HG03442 (cell line): ENCODE results near the gene MUC5B.
"Not testable (repeated sequence)": the region's sequence is repeated elsewhere in the genome, so short reads cannot be mapped to it uniquely, and the experiment has no call there.

ENCODE experiments used
- ATAC-seq: cut with Tn5 transposase; IDR thresholded peaks from one replicate; pipeline ENCODE4 v1.9.1; 2021; ENCODE audit warnings: mild to moderate bottlenecking, moderate library complexity; ENCODE audit not compliant: unreplicated experiment

The MUC5B gene

DNA sequence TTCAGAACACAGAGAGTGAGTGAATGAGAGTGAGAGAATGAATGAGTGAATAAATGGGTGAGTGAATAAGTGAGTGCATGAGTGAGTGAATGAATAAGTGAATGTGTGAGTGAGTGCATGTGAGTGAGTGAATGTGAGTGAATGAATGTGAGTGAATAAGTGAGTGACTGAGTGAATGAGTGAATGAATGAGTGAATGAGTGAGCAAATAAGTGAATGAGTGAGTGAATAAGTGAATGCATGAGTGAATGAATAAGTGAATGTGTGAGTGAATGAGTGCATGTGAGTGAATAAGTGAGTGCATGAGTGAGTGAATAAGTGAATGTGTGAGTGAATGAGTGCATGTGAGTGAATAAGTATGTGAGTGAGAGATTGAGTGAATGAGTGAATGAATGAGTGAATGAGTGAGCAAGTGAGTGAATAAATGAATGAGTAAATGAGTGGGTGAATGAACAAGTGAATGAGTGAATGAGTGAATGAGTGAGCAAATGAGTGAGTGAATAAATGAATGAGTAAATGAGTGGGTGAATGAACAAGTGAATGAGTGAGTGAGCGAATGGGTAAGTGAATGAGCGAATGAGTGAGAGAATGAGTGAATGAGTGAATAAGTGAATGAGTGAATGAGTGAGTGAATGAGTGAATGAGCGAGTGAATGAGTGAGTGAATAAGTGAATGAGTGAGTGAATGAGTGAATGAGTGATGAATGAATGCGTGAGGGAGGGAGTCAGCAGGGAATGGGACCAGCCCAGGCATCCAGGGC is 21.3 kb upstream of the MUC5B start:
- no peak for ATAC-seq

DNA sequence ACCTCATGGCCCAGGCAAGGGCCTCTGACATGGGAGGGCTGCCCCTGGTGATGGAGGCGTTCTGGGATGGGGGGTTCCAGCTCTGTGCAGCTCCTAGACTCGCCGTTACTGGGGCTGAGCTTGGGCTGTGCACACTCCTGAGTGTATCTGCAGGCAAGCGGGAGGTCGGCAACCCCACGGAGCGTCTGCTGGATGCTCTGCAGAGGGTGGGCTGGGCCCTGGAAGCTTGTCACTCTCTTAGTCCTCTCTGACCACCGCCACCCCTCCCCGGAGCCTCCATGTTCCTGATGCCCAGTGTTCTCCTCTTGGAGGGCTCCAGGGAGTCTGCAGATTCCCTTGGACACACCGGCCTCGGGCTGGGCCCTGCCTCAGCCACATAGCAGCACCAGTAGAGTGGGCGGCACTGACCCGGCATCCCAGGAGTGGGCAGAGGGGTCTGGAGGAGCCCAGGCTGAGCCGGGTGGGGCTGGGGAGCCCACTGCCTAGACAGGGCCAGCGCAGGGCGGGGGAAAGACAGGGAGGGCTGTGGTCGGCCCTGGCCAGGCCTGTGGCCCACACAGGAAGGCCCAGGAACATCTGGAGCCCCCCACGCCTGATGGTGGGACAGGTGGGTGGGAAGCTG is 20.6 kb upstream of the MUC5B start:
- no peak for ATAC-seq

DNA sequence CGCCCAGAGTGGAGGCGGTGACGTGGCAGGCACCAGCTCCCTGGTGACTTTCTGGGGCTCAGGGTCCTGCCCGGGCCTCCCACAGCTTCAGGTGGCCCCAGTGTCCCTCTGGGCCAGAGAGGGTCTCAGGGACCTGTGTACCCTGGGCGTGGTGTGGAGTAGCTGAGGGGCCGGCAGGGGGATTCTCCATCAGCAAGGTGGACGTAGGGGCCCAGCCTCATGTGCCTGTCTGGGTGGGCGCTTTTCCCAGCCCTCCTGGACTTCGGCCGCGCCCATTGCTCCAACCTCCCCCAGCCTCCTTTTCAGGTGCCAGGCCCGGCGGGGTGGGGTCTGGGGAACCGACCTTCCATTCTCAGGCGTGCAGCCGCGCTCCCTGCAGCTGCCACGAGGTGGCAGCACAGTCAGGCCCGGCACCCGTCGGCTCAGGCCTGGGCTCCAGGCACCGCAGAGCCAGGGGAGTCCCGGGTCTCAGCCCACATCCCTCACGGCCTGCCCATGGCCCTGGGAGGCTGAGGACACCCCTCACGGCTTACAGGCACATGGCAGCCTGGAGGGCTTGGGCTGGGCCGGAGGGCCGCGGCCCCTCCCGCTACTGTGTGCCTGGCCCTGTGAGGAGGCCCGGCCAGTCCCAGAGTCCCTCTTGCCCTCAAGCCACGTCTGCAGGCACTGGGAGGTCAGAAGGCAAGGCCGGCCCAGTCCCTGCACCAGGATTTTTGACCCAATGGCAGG is 19.9 kb upstream of the MUC5B start:
- no peak for ATAC-seq

DNA sequence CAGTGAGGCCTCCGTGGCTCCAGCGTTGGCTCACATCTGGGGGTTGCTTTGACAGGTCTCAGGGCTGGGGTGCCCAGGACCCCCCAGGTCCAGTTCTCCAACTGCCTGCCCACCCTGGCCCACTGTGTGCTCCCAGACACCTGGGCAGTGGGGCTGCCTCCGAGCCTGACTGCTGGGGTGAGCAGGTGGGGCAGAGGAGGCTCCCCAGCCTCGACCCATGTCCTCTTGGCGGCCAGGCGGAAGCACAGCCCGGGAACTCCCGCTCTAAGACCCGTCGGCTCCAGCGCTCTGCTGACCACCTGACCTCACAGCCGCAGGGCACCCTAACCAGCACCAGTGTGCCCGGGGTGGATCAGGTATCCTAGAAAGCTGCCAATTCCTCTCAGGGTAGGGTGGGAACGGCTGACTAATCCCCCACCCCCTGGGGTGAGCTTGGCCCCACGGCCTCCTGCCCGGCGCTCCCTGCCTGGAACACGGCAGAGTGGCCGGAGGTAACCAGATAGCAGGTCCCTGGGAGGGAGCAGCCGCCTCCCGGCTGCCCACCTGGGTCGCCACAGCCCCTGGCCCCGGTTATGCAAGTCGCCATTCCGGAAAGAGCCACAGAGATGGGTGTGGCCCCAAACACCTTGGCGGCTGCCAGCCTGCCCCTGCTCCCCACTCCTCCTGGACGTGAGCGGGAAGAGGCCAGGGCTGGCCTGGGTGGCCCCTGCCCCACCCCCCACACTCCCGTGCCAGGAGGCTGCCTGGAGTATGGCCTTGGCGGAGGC is 19.2 kb upstream of the MUC5B start:
- no peak for ATAC-seq

DNA sequence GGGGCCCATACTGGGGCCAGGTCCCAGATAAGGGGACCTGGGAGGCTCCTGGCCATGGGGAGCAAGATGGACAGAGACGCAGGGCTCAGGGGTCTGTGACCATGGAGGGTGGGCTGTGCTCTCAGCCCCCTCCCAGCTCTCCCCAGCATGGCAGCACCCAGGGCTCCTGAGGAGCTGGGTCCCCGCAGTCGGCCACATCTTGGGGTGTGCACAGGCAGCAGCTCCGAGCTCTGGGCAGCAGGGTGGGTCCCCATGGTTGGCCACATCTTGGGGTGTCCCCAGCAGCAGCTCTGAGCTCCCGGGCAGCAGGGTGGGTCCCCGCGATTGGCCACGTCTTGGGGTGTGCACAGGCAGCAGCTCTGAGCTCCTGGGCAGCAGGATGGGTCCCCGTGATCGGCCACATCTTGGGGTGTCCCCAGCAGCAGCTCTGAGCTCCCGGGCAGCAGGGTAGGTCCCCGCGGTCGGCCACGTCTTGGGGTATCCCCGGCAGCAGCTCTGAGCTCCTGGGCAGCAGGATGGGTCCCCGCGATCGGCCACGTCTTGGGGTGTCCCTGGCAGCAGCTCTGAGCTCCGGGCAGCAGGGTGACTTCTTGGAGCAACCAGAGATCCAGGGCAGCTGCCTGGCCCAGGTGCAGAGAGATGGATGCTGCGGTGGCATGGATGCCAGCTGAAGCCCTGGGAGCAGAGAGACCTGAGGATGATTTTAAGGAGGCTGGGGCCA is 18.3 kb upstream of the MUC5B start:
- ATAC-seq: no peak

DNA sequence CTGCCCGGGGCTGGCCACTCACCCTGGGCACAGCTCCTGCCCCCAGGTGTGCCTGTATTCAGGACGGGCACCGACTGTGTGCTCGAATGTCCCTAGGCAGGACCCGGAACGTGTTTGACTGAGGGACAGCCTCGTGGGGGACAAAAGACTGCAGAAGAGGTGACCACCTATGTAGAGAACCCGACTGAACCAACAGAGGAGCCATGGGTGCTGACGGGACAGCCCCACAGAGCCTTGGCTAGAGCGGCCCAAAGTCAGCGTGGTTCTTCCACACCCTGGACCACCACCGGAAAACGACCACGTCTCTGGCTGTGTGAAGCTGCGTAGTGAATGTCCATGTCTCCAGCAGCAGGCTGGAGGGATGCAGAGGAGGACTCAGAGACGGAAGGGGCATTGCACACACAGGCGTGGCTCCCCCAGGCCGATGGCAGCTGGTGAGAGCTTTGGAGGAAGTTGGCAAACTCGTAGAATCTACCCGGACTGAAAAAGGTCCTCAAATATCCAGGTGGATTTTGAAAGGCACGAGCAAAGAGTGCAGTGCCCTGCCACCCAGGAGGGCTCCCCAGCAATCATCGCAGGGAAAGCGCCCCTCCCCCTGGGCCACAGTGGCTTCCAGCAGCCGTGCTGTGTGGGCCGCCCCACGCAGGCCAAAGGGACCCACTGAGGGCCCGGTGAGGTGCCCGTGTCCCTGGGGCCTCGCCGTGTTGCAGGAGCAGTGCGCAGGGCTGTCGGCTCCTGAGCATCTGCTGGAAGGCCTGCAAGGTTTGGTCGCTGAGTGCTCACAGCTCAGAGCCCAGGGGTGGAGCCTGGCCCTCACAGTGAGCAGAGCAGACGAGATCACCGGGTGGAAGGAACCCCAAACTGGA is 17.5 kb upstream of the MUC5B start:
- no peak for ATAC-seq

DNA sequence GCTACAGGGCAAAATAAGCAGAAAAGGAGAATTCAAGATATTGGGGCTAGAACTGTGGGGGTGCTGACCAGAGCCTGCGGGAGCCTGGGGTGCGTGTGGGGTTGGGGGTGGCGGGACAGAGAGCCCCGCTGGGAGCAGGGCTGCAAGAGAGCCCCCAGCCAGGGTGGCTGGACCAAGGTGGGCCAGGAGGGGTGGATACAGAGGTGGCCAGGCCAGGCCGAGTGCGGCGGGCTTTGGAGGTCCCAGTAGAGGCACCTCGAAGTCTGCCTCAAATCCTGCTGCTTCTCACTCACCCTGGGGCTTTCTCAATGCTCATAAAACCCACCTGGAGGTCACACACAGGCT is 16.9 kb upstream of the MUC5B start:
- no peak for ATAC-seq

DNA sequence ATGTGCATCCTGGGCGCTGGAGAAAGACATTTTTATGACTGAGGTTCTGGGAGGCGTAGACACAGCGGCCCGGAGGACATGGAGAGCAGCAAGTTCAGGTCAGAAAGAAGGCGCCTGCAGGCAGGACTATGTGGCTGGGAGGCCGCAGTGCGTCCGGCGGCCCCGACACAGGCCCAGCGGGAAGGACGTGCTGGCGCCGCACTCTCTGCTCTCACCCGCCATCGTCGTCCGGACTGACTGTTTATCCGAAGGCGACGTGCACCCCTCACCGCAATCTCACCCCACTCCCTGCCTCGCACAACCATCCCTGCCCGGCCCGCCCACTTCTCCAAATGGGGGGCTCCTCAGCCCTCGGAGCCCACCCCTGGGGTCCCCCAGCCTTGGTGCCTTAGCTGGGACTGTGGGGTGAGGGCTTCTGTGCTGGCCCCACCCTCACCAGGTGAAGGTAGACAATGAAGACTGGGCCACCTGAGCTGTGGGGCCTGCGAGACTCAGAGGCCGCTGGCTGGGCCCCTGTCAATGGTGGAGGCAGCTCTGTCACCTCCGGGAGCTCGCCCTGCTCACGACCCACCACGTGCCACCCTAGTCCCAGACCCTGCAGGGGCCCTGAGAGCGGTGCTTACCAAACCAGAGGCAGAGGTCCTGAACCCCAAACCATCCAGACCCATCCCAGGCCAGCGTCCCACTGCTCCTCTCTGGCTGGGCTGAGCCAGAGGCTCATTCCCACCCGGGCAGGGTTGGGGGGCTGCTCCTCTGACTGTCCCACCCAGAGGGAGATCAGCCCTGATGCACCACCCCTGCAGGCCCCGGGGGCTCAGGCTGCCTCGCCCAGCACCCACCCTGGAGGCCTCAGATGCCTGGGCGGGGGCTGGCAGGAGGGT is 16.2 kb upstream of the MUC5B start:
- no peak for ATAC-seq

DNA sequence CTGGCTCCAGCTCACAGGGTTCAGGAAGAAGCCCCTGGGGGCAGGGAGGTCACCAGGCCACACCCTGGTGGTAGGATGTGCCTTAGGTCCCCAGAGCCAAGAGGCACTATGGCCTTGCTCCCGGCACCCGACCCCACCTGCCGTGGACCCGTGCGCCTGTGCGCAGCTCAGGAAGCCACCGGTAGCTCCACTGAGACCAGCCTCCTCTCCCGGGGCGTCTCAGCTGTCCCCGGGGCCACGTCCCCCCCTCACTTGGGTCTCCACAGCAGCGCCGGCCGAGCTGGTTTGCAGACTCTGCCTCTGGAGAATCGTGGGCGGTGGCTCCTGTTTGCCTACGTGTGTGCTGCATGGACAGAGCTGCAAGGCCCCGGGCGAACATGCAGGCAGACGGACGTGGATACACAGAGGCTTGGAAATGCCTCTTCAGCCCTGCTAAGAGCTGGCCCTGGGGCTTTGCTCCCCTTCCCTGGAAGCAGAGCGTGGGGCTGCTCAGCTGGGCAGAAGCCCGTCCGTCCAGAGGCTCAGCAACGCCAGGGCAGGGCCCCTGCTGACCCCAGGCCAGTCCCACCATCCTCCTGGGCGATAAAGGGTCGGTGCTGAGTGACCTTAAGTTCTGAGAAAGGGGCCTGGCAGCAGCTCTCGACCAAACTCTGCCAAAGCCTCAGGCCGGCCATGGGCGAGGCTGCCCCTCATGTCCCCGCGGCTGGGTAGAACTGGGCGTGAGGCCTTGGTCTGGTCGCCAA is 15.3 kb upstream of the MUC5B start:
- no peak for ATAC-seq

DNA sequence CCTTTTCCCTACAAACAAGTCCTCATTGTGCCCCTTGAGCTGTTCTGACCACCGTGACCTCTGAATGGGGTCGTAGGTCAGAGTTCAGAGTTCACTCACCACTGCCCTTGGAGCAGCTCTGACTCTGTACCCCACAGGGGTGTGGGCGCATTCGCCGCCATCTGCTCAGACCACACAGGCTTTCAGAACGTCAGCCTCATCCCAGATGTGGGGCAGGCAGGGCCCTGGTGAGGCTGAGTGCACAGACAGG is 14.8 kb upstream of the MUC5B start:
- ATAC-seq: no peak

DNA sequence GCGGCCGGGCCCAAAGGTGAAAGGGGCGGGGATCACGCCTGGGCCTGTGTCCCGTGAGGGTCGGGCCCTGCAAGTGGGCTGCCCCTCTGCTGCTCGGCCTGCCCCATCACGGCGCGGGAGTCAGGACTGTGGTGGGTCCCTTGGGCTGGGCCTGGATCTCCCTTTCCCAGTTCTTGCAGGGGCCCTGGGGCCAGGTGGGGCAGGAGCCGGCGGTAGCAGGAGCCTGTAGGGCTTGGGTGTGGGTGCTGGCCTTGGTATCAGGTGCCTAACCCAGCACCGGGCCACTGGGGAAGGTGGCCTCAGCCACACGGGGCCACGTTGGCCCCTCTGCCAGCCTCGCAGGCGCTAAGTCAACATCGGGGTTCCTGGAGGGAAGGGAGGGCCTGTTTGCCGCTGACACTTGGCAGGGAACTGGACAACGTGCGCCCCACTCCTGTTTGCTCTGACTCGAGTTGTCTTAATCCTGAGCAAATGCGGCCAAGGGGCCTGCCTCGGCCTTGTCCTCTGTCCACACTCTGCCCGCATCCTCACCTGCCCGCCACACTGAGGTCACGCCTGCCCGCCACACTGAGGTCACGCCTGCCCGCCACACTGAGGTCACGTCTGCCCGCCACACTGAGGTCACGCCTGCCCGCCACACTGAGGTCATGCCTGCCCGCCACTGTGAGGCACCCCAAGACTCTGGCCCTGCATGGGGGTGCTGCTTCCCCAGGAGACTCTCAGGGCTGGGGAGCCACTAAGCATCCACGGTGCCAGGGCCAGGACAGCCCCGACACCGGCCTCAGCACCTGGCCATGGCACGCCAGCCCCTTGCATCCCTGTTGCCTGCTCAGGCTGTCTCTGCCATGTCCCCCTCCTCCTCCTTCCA is 14.2 kb upstream of the MUC5B start:
- ATAC-seq: no peak

DNA sequence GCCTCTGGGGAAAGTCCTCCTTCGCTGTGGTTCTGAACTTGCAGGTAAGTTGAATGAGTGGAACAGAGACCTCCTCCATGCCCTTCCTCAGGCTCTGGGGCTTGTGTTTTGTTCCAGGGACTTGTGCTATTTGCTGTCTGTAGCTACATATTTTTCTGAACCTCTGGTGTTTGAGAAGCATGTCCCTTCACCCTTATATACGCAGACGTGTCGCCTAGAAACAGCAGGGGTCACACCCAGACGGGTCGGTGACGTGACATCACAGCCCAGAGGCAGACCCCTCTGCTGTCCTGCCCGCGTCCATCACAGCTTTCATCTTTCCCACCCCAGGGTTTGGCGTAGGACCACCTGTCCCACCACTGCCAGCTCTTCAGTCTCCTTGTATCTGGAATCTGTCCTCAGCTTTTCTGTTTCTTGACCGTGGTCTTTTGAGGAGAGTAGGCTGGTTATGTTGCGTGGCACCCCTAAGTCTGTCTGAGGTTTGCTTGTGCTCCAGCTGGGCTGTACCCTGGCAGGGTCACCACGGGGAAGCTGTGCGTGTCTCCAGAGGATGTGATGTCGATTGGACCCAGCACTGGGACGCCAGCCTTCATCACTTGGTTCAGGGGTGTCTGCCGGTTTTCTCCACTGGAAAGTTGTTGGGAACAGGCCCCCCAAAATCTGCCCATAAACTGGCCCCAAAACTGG is 13.4 kb upstream of the MUC5B start:
- ATAC-seq: no peak

DNA sequence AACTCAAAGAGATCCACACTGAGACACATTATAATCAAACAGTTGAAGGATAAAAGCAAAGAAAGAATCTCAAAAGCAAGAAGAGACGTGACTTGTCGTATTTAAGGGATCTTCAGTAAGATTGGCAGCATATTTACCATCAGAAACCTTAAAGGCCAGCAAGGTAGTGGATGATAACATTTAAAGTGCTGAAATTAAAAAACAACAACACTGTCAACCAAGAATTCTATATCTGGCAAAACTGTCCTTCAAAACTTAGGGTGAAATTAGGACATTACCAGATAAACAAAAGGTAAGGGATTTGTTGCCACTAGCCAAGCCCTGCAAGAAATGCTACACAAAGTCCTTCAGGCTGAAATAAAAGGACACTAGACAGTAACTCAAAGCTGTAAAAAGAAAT is 11.0 kb upstream of the MUC5B start:
- ATAC-seq: no peak

DNA sequence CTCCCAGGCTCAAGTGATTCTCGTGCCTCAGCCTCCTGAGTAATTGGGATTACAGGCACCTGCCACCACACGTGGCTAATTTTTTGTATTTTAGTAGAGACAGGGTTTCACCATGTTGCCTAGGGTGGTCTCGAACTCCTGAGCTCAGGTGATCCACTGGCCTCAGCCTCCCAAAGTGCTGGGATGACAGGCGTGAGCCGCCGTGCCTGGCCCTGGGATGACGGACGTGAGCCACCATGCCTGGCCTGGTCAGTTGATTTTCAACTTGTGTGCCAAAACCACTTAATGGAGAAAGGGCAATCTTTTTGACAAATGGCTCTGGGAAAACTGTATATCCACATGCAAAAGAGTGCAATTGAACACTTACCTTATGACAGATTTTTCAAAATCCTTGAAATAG is 7.0 kb upstream of the MUC5B start:
- ATAC-seq: not testable (repeated sequence)

DNA sequence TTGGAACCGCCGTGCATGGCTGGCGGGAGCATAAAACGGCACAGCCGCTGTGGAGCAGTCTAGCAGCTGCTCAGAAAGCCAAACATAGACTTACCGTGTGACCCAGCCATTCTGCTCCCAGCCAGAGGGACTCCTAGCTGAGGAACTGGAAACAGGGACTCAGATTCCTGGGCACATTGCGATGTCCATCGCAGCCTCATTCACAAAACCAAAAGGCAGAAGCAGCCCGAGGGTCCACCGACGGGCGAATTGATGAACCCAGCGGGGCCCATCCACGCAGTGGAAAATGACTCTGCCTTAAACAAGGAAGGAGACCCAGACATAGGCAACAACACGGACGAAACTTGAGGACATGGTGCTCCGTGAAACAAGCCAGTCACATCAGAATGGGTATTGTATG is 5.7 kb upstream of the MUC5B start:
- no peak for ATAC-seq

DNA sequence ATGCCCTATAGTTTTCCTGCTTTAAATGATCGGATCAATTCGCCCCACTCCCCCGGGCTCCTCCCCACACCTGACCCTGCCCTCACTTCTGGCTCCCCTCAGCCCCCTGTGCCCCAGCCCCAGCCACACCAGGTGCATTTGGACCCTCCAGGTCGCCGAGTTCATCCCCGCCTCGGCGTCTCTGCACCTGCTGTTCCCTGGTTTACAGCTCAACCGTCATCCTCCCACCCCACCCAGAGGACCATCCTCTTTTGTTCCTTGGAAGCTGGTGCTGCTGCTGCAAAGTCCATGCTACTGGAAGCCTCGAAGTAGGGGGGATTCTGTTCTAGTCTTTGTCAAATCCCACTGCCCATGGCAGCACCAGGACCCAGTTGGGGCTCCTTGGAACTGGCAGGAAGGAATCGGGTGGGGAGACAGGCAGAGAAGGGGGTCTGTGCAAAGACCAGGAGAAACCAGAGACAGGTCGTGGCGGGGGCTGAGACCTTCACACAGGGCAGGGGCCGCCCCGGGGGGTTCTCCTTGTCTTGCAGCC is 4.5 kb upstream of the MUC5B start:
- ATAC-seq: no peak
